DMS 273 treated with DMSO at 0.1 percent for 48 hours (cell line): ENCODE data around the gene FASTK.
A peak's percentile ranks its signal among the peaks of the same experiment; 100 is the strongest.

Experiments used
- DNase-seq: peaks from one replicate; lab custom pipeline; 2025; lab: John Stamatoyannopoulos, UW

FASTK gene

GRCh38 chr7:151118108-151119054, 37.8 kb upstream of the FASTK start:
- DNase-seq, result no peak

- no peak for DNase-seq
Observed at GRCh38 chr7:151117565-151117964, 37.0 kb upstream of the FASTK start.

- DNase-seq, result no peak
Observed at GRCh38 chr7:151116603-151117440, 36.2 kb upstream of the FASTK start.

- DNase-seq, result no peak
Observed at GRCh38 chr7:151115836-151116418, 35.3 kb upstream of the FASTK start.

GRCh38 chr7:151115121-151115835, 34.7 kb upstream of the FASTK start:
- DNase-seq, result no peak

GRCh38 chr7:151114151-151115090, 33.8 kb upstream of the FASTK start:
- DNase-seq, result no peak

- no peak for DNase-seq
Observed at GRCh38 chr7:151113344-151114150, 32.9 kb upstream of the FASTK start.

- no peak for DNase-seq
Observed at GRCh38 chr7:151110941-151111645, 30.5 kb upstream of the FASTK start.

- DNase-seq, result peak; percentile 24
Observed at GRCh38 chr7:151110236-151110940, 29.8 kb upstream of the FASTK start.

GRCh38 chr7:151109094-151110048, 28.8 kb upstream of the FASTK start:
- DNase-seq, result no peak

GRCh38 chr7:151107882-151108281, 27.3 kb upstream of the FASTK start:
- no peak for DNase-seq

GRCh38 chr7:151104411-151105235, 24.0 kb upstream of the FASTK start:
- DNase-seq, result no peak

GRCh38 chr7:151103973-151104372, 23.4 kb upstream of the FASTK start:
- no peak for DNase-seq

GRCh38 chr7:151102991-151103390, 22.4 kb upstream of the FASTK start:
- no peak for DNase-seq

- no peak for DNase-seq
Observed at GRCh38 chr7:151101621-151102396, 21.2 kb upstream of the FASTK start.

- DNase-seq, result no peak
Observed at GRCh38 chr7:151100921-151101320, 20.3 kb upstream of the FASTK start.
